Panc1 (cell line): Measurements from ENCODE around the gene GRIK3.

Source experiments
- CTCF ChIP-seq: fragments of 450-650 bp; IDR thresholded peaks from 2 replicates; pipeline ENCODE4 v1.5.1; 2017; ENCODE audit warnings: mild to moderate bottlenecking
- TF ChIP-seq, protein P1 (sequence below), 2 experiments: IDR thresholded peaks; 2 replicates each; pipeline ENCODE4 v1.6.1; 2011 to 2012; ENCODE audit warnings: low read depth in 2 of 2, control low read depth in 1 of 2, low read length in 1 of 2, mild to moderate bottlenecking in 1 of 2, moderate library complexity in 1 of 2; ENCODE audit not compliant: insufficient read depth in 1 of 2

- no peak for TF ChIP-seq CTCF
- TF ChIP-seq, protein P1, sequence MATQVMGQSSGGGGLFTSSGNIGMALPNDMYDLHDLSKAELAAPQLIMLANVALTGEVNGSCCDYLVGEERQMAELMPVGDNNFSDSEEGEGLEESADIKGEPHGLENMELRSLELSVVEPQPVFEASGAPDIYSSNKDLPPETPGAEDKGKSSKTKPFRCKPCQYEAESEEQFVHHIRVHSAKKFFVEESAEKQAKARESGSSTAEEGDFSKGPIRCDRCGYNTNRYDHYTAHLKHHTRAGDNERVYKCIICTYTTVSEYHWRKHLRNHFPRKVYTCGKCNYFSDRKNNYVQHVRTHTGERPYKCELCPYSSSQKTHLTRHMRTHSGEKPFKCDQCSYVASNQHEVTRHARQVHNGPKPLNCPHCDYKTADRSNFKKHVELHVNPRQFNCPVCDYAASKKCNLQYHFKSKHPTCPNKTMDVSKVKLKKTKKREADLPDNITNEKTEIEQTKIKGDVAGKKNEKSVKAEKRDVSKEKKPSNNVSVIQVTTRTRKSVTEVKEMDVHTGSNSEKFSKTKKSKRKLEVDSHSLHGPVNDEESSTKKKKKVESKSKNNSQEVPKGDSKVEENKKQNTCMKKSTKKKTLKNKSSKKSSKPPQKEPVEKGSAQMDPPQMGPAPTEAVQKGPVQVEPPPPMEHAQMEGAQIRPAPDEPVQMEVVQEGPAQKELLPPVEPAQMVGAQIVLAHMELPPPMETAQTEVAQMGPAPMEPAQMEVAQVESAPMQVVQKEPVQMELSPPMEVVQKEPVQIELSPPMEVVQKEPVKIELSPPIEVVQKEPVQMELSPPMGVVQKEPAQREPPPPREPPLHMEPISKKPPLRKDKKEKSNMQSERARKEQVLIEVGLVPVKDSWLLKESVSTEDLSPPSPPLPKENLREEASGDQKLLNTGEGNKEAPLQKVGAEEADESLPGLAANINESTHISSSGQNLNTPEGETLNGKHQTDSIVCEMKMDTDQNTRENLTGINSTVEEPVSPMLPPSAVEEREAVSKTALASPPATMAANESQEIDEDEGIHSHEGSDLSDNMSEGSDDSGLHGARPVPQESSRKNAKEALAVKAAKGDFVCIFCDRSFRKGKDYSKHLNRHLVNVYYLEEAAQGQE (IDR thresholded peaks at IDR 0.05; ENCODE audit: insufficient read depth in 1 of 2, low read depth in 2 of 2, low read length in 1 of 2), result no peak
Measured at GRCh38 chr1:36869054-36869453, 165.3 kb downstream of the GRIK3 start.
